NCI-H2081 treated with DMSO at 0.1 percent for 48 hours (cell line): Measurements from ENCODE around the gene ZC3H15.
A peak's percentile ranks its signal among the peaks of the same experiment; 100 is the strongest.
"Not testable (repeated sequence)": the region's sequence is repeated elsewhere in the genome, so short reads cannot be mapped to it uniquely, and the experiment has no call there.

Source experiments
- DNase-seq: peaks from one replicate; lab custom pipeline; 2025; lab: John Stamatoyannopoulos, UW

ZC3H15 gene

GRCh38 chr2:186496401-186496800 is 10.3 kb downstream of the ZC3H15 start:
- DNase-seq: no peak

DNA sequence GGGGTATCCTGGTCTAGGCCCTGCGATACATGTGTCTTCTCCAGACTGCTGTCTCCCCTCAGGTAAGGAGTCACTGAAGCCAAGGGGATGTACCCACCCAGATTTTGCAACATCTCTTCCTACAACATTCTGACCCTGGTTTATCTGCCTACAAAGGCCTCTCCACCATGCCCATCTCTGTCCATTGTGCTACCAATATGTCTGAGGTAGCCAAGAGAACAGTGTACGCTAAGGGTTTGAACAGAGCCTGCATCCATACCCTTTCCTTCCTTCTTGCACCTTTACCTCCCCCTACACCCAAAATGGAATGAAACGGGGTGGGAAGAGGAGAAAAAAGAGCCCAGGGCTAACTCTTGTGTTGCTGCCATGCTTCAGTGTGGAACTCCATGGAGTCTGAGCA is 11.9 kb downstream of the ZC3H15 start:
- no peak for DNase-seq

DNA sequence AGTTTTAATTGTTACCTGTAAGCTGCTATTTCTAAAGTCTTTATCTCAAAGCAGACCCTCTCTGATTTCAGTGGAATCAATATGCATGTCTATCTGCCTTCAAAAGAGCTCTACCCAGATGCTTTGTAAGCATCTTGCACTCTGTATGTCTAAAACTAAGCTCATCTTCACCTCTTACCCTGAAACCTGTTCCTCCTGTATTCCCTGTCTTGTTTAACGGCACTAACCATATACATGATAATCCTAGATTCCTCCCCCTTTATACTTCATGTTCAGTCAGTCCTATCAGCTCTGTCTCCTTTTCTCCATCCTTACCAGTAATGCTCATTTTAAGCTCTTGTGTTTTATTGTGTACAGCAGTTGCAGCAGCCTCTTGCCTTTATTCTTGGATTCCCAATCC is 12.8 kb downstream of the ZC3H15 start:
- no peak for DNase-seq

GRCh38 chr2:186503827-186504606 is 18.0 kb downstream of the ZC3H15 start:
- peak; percentile 32 for DNase-seq

DNA sequence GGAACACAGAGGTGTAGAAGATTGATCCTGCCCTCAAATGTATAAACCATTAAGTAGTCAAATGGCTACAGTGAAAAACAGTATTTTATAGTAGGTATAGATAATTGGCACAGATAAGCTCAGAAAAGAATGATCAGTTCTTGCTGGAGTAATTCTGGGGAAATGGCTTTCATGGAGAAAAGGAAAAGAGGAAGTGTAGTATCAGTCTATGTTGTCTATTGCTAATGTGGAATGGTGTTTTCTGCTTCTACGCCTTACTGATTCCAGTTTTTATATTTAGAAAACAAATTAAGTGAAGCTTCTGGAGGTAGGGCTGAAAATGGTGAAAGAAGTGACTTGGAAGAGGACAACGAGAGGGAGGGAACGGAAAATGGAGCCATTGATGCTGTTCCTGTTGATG is 22.2 kb downstream of the ZC3H15 start:
- DNase-seq: no peak

GRCh38 chr2:186515376-186515775 is 29.3 kb downstream of the ZC3H15 start:
- DNase-seq: no peak

- no peak for DNase-seq
Measured at GRCh38 chr2:186516396-186516795, 30.3 kb downstream of the ZC3H15 start.

DNA sequence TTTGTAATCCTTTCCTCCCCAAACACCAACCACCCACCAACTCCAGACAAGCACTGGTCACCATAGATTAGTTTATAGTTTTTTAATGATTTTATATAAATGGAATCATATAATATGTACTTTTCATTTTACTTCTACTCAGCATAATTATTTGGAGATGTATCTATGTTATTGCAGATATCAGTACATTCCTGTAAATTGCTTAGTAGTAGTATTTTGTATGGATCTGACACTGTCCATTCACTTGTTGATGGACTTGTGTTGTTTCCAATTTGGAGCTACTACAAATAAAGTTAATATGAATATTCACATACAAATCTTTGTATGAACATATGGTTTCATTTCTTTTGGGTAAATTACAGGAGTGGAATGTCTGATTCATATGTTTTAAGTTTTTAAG is 31.0 kb downstream of the ZC3H15 start:
- DNase-seq: no peak

DNA sequence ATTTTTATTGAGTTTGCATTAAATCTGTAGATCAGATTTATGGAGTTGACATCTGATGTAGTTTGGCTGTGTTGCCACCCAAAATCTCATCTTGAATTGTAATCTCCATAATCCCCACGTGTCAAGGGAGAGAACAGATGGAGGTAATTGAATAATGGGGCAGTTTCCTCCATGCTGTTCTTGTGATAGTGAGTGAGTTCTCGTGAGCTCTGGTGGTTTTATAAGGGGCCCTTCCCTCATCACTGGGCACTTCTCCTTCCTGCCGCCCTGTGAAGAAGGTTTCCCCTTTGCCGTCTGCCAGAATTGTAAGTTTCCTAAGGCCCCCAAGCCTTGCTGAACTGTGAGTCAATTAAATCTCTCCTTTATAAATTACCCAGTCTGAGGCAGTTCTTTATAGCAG is 32.2 kb downstream of the ZC3H15 start:
- DNase-seq: no peak

GRCh38 chr2:186518945-186519344 is 32.9 kb downstream of the ZC3H15 start:
- DNase-seq: no peak

GRCh38 chr2:186521570-186522153 is 35.6 kb downstream of the ZC3H15 start:
- DNase-seq: not testable (repeated sequence)

DNA sequence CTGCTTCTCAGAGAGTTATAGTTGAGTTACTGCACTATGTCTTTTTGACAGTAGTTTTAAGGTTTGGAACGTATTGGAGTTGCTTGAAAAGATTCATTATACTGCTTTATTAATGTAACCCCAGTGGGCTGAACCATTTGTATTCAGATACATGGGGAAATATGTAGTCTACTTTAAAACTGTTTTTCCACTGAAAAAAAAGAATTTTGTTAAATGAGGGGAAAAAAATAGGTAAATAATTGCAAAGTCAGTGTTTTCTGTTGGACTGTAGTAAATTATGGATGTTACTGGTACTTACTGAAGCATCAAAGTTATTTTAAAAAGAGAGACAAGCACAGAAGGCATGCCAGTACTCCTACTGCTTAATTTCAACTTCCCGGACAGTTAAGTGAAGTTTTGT is 36.4 kb downstream of the ZC3H15 start:
- no peak for DNase-seq

DNA sequence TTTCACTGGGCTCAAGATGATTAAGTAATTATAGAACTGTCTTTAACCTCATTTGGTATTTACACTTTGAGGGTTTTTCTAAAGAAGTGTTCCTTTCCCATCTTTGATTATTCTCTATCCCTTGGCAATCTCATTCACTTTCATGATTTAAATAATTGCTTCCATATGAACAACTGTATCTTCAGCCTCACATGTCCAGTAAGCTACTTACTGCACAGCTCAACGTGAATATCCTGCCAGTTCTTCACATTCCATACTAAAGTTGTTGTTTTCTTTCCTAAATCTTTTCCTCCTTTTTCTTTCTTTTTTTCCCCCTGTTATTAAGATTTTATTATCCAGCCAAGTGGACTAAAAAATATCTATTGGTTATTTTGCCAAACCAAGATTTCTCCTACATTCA is 37.7 kb downstream of the ZC3H15 start:
- DNase-seq: no peak

GRCh38 chr2:186526281-186526680 is 40.2 kb downstream of the ZC3H15 start:
- DNase-seq: no peak

GRCh38 chr2:186530314-186530713 is 44.3 kb downstream of the ZC3H15 start:
- DNase-seq: no peak

- DNase-seq: no peak
Measured at GRCh38 chr2:186531257-186531775, 45.3 kb downstream of the ZC3H15 start.

- no peak for DNase-seq
Measured at GRCh38 chr2:186532891-186533290, 46.8 kb downstream of the ZC3H15 start.

- no peak for DNase-seq
Measured at GRCh38 chr2:186533717-186534116, 47.7 kb downstream of the ZC3H15 start.

DNA sequence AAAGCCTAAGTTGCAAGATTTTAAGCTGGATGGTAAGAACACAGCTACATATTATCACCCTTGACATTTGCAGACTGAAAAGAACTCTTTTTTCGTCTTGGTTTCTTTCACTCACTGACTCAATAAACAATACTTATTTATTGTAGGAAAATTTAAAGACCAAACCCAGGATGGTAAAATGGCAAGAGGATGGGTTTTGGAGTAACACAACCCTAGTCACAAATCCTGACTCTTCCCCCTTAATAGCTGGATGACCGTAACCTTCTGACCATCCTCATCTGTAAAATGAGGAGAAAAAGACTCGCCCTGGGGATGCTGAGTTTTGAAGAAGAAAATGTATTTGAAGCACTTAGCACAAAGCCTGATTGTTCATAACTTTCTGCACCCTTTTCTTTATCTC is 48.3 kb downstream of the ZC3H15 start:
- DNase-seq: no peak

DNA sequence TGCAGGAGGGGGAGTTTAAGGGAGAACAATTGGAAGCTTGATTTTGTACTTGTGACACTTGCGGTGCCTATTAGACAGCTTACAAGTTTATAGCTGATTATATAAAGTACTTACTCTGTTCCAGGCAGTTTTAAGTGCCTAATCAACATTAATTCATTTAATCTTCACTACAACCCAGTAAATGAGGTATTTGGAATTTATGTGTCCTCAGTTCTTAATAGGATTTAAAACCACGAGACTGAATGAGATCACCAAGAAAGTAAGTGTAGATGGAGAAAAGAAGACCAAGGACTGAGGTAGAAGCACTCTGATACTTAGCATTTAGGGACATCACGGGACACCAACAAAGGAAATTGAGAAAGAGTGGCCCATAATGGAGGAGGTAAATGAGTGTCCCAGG is 49.8 kb downstream of the ZC3H15 start:
- no peak for DNase-seq

- DNase-seq: no peak
Measured at GRCh38 chr2:186537019-186537418, 51.0 kb downstream of the ZC3H15 start.

DNA sequence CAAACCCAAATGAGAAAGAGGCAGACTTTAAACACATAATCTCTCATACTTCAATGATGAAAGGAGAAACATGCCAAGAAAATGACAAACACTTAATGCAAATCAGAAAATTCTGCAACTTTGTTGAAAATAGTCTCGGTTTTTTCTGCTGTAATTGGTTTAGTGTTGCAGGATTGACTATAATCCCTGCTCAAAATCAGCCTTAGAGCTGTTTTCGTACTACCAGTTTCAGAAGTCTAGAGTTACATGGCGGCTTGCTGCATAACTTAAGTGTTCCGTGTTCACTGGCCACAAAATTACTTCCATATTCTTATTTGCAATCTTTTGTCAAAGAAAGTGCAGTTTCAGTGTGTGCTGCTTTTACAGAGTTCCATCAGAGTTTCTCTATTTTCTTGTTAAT is 54.9 kb downstream of the ZC3H15 start:
- DNase-seq: no peak

DNA sequence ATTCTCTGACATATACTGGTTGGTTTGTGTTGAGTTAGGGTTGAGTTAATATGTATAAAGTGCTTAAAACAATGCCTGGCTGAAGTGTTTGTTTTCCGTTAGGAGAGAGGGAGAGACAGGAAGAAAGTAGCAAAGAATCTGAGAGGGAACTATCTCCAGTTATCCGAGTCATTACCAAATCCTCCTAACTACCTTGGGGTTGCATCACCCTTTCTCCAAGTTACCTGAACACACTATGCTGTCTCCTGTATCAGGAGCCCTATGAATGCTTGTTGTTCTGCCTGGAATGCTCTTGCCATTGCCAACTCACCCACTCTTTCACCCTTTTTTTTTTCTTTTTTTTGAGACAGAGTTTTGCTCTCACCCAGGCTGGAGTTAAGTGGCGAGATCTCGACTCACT is 55.9 kb downstream of the ZC3H15 start:
- no peak for DNase-seq
